ENCODE measurements around the gene F13B. TPM values are rescaled to one million over a fixed set of nuclear protein-coding genes. Genes with fewer than 3 reads are reported as not detected.
"Not testable (repeated sequence)": the region's sequence is repeated elsewhere in the genome, so short reads cannot be mapped to it uniquely, and the experiment has no call there.

F13B gene
- total RNA-seq, 1 donor: not detected

- Histone ChIP-seq H3K27me3 (ENCODE audit: insufficient read depth, low read length) (no peaks in the 10 kb centered on the region), H3K9me3 (ENCODE audit: low read depth, low read length) (no peaks in the 10 kb centered on the region), H3K4me3 (ENCODE audit: low read length) (no peak overlapping the region)
Measured at GRCh38 chr1:197021716-197022115, 45.3 kb downstream of the F13B start.

GRCh38 chr1:197017558-197018146 lies 49.4 kb downstream of the F13B start:
- Histone ChIP-seq H3K4me1 (ENCODE audit: insufficient read depth, low read length) (no peaks in the 10 kb centered on the region), H3K4me3 (ENCODE audit: low read length) (no peak overlapping the region), H3K9me3 (ENCODE audit: low read depth, low read length) (no peaks in the 10 kb centered on the region)

More at GRCh38 chr1:197021716-197022115, 45.3 kb downstream of the F13B start:
- H3K4me1 ChIP-seq (ENCODE audit: insufficient read depth, low read length): no peaks in the 10 kb centered on the region

GRCh38 chr1:197016751-197017150 lies 50.3 kb downstream of the F13B start:
- Histone ChIP-seq H3K4me3 (ENCODE audit: low read length) (no peak overlapping the region), H3K4me1 (ENCODE audit: insufficient read depth, low read length) (no peaks in the 10 kb centered on the region)

More at GRCh38 chr1:197017558-197018146, 49.4 kb downstream of the F13B start:
- H3K27me3 ChIP-seq (ENCODE audit: insufficient read depth, low read length): no peaks in the 10 kb centered on the region

GRCh38 chr1:197013234-197013633 lies 53.8 kb downstream of the F13B start:
- peaks cover 8% of the 10 kb centered on the region for H3K9me3 ChIP-seq (ENCODE audit: low read depth, low read length)
- H3K27me3 ChIP-seq (ENCODE audit: insufficient read depth, low read length): no peaks in the 10 kb centered on the region
- H3K4me1 ChIP-seq (ENCODE audit: insufficient read depth, low read length): no peaks in the 10 kb centered on the region
- H3K4me3 ChIP-seq (ENCODE audit: low read length): no peak overlapping the region

More at GRCh38 chr1:197016751-197017150, 50.3 kb downstream of the F13B start:
- Histone ChIP-seq H3K27me3 (ENCODE audit: insufficient read depth, low read length) (no peaks in the 10 kb centered on the region), H3K9me3 (ENCODE audit: low read depth, low read length) (peaks cover 2% of the 10 kb centered on the region)

- Histone ChIP-seq H3K4me1 (ENCODE audit: insufficient read depth, low read length) (no peaks in the 10 kb centered on the region), H3K4me3 (ENCODE audit: low read length) (no peak overlapping the region), H3K9me3 (ENCODE audit: low read depth, low read length) (peaks cover 8% of the 10 kb centered on the region), H3K27me3 (ENCODE audit: insufficient read depth, low read length) (no peaks in the 10 kb centered on the region)
Measured at GRCh38 chr1:197011614-197012013, 55.4 kb downstream of the F13B start.

GRCh38 chr1:197008861-197009260 lies 58.2 kb downstream of the F13B start:
- no peaks in the 10 kb centered on the region for H3K4me1 ChIP-seq (ENCODE audit: insufficient read depth, low read length)
- no peaks in the 10 kb centered on the region for H3K27me3 ChIP-seq (ENCODE audit: insufficient read depth, low read length)
- H3K9me3 ChIP-seq (ENCODE audit: low read depth, low read length): peaks cover 8% of the 10 kb centered on the region
- no peak overlapping the region for H3K4me3 ChIP-seq (ENCODE audit: low read length)

GRCh38 chr1:197003132-197003531 lies 63.9 kb downstream of the F13B start:
- H3K4me3 ChIP-seq (ENCODE audit: low read length): no peak overlapping the region
- H3K4me1 ChIP-seq (ENCODE audit: insufficient read depth, low read length): no peaks in the 10 kb centered on the region
- H3K27me3 ChIP-seq (ENCODE audit: insufficient read depth, low read length): no peaks in the 10 kb centered on the region
- no peaks in the 10 kb centered on the region for H3K9me3 ChIP-seq (ENCODE audit: low read depth, low read length)

- Histone ChIP-seq H3K4me3 (ENCODE audit: low read length) (no peak overlapping the region), H3K27me3 (ENCODE audit: insufficient read depth, low read length) (no peaks in the 10 kb centered on the region), H3K4me1 (ENCODE audit: insufficient read depth, low read length) (no peaks in the 10 kb centered on the region), H3K9me3 (ENCODE audit: low read depth, low read length) (no peaks in the 10 kb centered on the region)
Measured at GRCh38 chr1:197001828-197002227, 65.2 kb downstream of the F13B start.

- Histone ChIP-seq H3K4me3 (ENCODE audit: low read length) (no peak overlapping the region), H3K27me3 (ENCODE audit: insufficient read depth, low read length) (no peaks in the 10 kb centered on the region), H3K4me1 (ENCODE audit: insufficient read depth, low read length) (no peaks in the 10 kb centered on the region), H3K9me3 (ENCODE audit: low read depth, low read length) (no peaks in the 10 kb centered on the region)
Measured at GRCh38 chr1:196997423-196997822, 69.6 kb downstream of the F13B start.

GRCh38 chr1:196993916-196994315 lies 73.1 kb downstream of the F13B start:
- Histone ChIP-seq H3K4me1 (ENCODE audit: insufficient read depth, low read length) (no peaks in the 10 kb centered on the region), H3K9me3 (ENCODE audit: low read depth, low read length) (no peaks in the 10 kb centered on the region), H3K27me3 (ENCODE audit: insufficient read depth, low read length) (no peaks in the 10 kb centered on the region), H3K4me3 (ENCODE audit: low read length) (no peak overlapping the region)

GRCh38 chr1:196991919-196992651 lies 75.0 kb downstream of the F13B start:
- H3K4me1 ChIP-seq (ENCODE audit: insufficient read depth, low read length); H3K27me3 ChIP-seq (ENCODE audit: insufficient read depth, low read length); H3K9me3 ChIP-seq (ENCODE audit: low read depth, low read length); H3K4me3 ChIP-seq (ENCODE audit: low read length): not testable (repeated sequence)

Other genes starting within 250 kb of the F13B start
- gene CFHR1, start 247.5 kb downstream of the F13B start, total RNA-seq: not detected
- not detected for gene CFHR4, start 179.2 kb downstream of the F13B start, total RNA-seq
- gene CFHR2, start 123.5 kb downstream of the F13B start, total RNA-seq: not detected
- gene CFHR5, start 89.7 kb downstream of the F13B start, total RNA-seq: not detected
- 0.84 TPM for gene ASPM, start 79.4 kb upstream of the F13B start, total RNA-seq
- gene ZBTB41, start 134.0 kb upstream of the F13B start, total RNA-seq: 12.1 TPM
- gene CRB1, start 201.0 kb upstream of the F13B start, total RNA-seq: under 0.01 TPM

Measured in mononuclear cell (primary cell).